Fibroblast of lung (primary cell): ENCODE data around the gene NPC1L1.

Source experiments
- EZH2 ChIP-seq: IDR thresholded peaks from 2 replicates; pipeline ENCODE4 v1.5.1; 2012; ENCODE audit warnings: low read length, control low read depth, mild to moderate bottlenecking; ENCODE audit errors: missing control alignments
- TF ChIP-seq, protein P1 (sequence below), 2 donors: IDR thresholded peaks in 1 of 2; conservative IDR thresholded peaks in 1 of 2; 1 replicate in 1 of 2; 2 replicates in 1 of 2; pipeline ENCODE4 v1.5.1; 2011 to 2012; ENCODE audit warnings: low read length in 2 of 2, control low read depth in 1 of 2, inconsistent platforms in 1 of 2, low read depth in 1 of 2, mild to moderate bottlenecking in 1 of 2

DNA sequence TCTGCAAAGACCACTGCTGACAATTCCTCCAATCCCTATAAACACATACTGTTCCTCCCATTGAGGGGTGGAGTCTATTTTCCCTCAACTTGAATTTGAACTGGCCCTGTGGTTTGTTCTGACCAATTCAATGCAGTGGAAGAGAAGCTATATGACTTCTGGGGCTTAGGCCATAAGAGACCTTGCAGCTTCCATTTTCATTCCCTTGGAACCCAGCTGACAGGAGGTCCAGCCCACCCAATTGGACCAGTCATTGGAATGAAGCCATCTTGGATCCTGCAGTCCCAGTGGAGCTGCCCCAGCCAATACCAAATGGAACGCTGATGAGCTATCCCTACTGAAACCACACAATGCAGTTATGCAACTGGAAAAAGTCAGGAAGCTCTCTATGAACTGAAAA is 49.8 kb upstream of the NPC1L1 start:
- TF ChIP-seq, protein P1, sequence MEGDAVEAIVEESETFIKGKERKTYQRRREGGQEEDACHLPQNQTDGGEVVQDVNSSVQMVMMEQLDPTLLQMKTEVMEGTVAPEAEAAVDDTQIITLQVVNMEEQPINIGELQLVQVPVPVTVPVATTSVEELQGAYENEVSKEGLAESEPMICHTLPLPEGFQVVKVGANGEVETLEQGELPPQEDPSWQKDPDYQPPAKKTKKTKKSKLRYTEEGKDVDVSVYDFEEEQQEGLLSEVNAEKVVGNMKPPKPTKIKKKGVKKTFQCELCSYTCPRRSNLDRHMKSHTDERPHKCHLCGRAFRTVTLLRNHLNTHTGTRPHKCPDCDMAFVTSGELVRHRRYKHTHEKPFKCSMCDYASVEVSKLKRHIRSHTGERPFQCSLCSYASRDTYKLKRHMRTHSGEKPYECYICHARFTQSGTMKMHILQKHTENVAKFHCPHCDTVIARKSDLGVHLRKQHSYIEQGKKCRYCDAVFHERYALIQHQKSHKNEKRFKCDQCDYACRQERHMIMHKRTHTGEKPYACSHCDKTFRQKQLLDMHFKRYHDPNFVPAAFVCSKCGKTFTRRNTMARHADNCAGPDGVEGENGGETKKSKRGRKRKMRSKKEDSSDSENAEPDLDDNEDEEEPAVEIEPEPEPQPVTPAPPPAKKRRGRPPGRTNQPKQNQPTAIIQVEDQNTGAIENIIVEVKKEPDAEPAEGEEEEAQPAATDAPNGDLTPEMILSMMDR (conservative IDR thresholded peaks at IDR 0.05 in 1 of 2, IDR thresholded peaks at IDR 0.05 in 1 of 2; ENCODE audit: low read depth in 1 of 2, low read length in 2 of 2), result no peak
- TF ChIP-seq EZH2, result no peak
